ENCODE results near the gene EEPD1. TPM values are rescaled to one million over a fixed set of nuclear protein-coding genes. Genes with fewer than 3 reads are reported as not detected.

EEPD1 gene
- total RNA-seq, 8 experiments from 2014 or later: 2.3 to 14.1 (median 4.4) TPM

GRCh38 chr7:36281945-36282717 is 129.1 kb downstream of the EEPD1 start:
- in situ Hi-C loops (cut with MboI; ENCODE audit: low pct_unique_long_range_greater_than_20kb in 2 of 9, low sequenced_read_pairs in 9 of 9, unreplicated experiment in 9 of 9): loop anchor here in 4 of 9 experiments (25.0 kb wide), 1 partner anchor 295 kb away; no protein-coding TSS in a partner anchor
- peak overlapping the region in 1 of 2 donors; percentile 37 for H3K27ac ChIP-seq
- peak in 4 of 8 experiments; percentile 13 to 34 (median 18) for ATAC-seq (replicated peaks in 6 of 8)

GRCh38 chr7:36283181-36283580 is 130.1 kb downstream of the EEPD1 start:
- peaks cover 29 to 30% of the 10 kb centered on the region in 2 donors for H3K4me1 ChIP-seq (replicated peaks in 1 of 2)
- in situ Hi-C loops (cut with MboI; ENCODE audit: low pct_unique_long_range_greater_than_20kb in 2 of 9, low sequenced_read_pairs in 9 of 9, unreplicated experiment in 9 of 9): loop anchor here in 4 of 9 experiments (25.0 kb wide), 1 partner anchor 296 kb away; no protein-coding TSS in a partner anchor
- WGBS, 10 experiments: 77 to 100% (median 95%) methylated on average over 1 to 5 of the region's 9 CpGs; no CpG with 5 or more reads in 1 of the 10 experiments
- H3K27ac ChIP-seq: no peak overlapping the region
- no peak overlapping the region for H3K4me3 ChIP-seq
- no peak for ATAC-seq (replicated peaks in 6 of 8)

More at GRCh38 chr7:36281945-36282717, 129.1 kb downstream of the EEPD1 start:
- 52 to 100% (median 78%) methylated on average over 2 to 8 of the region's 10 CpGs; no CpG with 5 or more reads in 2 of the 10 experiments for WGBS, 10 experiments
- Histone ChIP-seq H3K4me1 (replicated peaks in 1 of 2) (peaks cover 29 to 30% of the 10 kb centered on the region in 2 donors), H3K4me3 (no peak overlapping the region)

- Histone ChIP-seq H3K4me3 (no peak overlapping the region), H3K4me1 (replicated peaks in 1 of 2) (peaks cover 25 to 26% of the 10 kb centered on the region in 2 donors), H3K27ac (no peak overlapping the region)
- 50 to 83% (median 70%) methylated on average over 2 of the region's 7 CpGs; no CpG with 5 or more reads in 7 of the 10 experiments for WGBS, 10 experiments
- no peak for ATAC-seq (replicated peaks in 6 of 8)
- in situ Hi-C loops (cut with MboI; ENCODE audit: low pct_unique_long_range_greater_than_20kb in 2 of 9, low sequenced_read_pairs in 9 of 9, unreplicated experiment in 9 of 9): loop anchor here in 4 of 9 experiments (25.0 kb wide), 1 partner anchor 296 kb away; no protein-coding TSS in a partner anchor
Observed at GRCh38 chr7:36283711-36284130, 130.7 kb downstream of the EEPD1 start.

- Histone ChIP-seq H3K4me1 (replicated peaks in 1 of 2) (peaks cover 18 to 20% of the 10 kb centered on the region in 2 donors), H3K27ac (no peak overlapping the region), H3K4me3 (no peak overlapping the region)
- in situ Hi-C loops (cut with MboI; ENCODE audit: low pct_unique_long_range_greater_than_20kb in 2 of 9, low sequenced_read_pairs in 9 of 9, unreplicated experiment in 9 of 9): loop anchor here in 4 of 9 experiments (25.0 kb wide), 1 partner anchor 297 kb away; no protein-coding TSS in a partner anchor
- ATAC-seq (replicated peaks in 6 of 8): no peak
- WGBS, 10 experiments: 73 to 100% (median 81%) methylated on average over 1 to 12 of the region's 19 CpGs; no CpG with 5 or more reads in 1 of the 10 experiments
Observed at GRCh38 chr7:36284456-36285090, 131.5 kb downstream of the EEPD1 start.

- H3K4me1 ChIP-seq (replicated peaks in 1 of 2): peaks cover 17 to 20% of the 10 kb centered on the region in 2 donors
- H3K27ac ChIP-seq: no peak overlapping the region
- ATAC-seq (replicated peaks in 6 of 8): no peak
- no peak overlapping the region for H3K4me3 ChIP-seq
- in situ Hi-C loops (cut with MboI; ENCODE audit: low pct_unique_long_range_greater_than_20kb in 2 of 9, low sequenced_read_pairs in 9 of 9, unreplicated experiment in 9 of 9): loop anchor here in 4 of 9 experiments (25.0 kb wide), 1 partner anchor 298 kb away; no protein-coding TSS in a partner anchor
- WGBS, 10 experiments: 90% methylated on average over 2 of the region's 9 CpGs; no CpG with 5 or more reads in 9 of the 10 experiments
Observed at GRCh38 chr7:36285276-36285675, 132.2 kb downstream of the EEPD1 start.

GRCh38 chr7:36286226-36286625 is 133.2 kb downstream of the EEPD1 start:
- 80% methylated on average over 1 of the region's 2 CpGs; no CpG with 5 or more reads in 8 of the 10 experiments for WGBS, 10 experiments
- no peak overlapping the region for H3K27ac ChIP-seq
- no peak overlapping the region for H3K4me3 ChIP-seq
- H3K4me1 ChIP-seq (replicated peaks in 1 of 2): peaks cover 7 to 11% of the 10 kb centered on the region in 2 donors
- no peak for ATAC-seq (replicated peaks in 6 of 8)
- in situ Hi-C loops (cut with MboI; ENCODE audit: low pct_unique_long_range_greater_than_20kb in 2 of 9, low sequenced_read_pairs in 9 of 9, unreplicated experiment in 9 of 9): loop anchor here in 4 of 9 experiments (25.0 kb wide), 1 partner anchor 299 kb away; no protein-coding TSS in a partner anchor

- H3K4me1 ChIP-seq (replicated peaks in 1 of 2): peaks cover 6 to 8% of the 10 kb centered on the region in 2 donors
- 74 to 94% methylated on average over 3 to 4 of the region's 4 CpGs; no CpG with 5 or more reads in 8 of the 10 experiments for WGBS, 10 experiments
- H3K4me3 ChIP-seq: no peak overlapping the region
- ATAC-seq (replicated peaks in 6 of 8): no peak
- in situ Hi-C loops (cut with MboI; ENCODE audit: low pct_unique_long_range_greater_than_20kb in 2 of 9, low sequenced_read_pairs in 9 of 9, unreplicated experiment in 9 of 9): loop anchor here in 4 of 9 experiments (25.0 kb wide), 1 partner anchor 299 kb away; no protein-coding TSS in a partner anchor
- H3K27ac ChIP-seq: no peak overlapping the region
Observed at GRCh38 chr7:36286688-36287087, 133.6 kb downstream of the EEPD1 start.

- no peak overlapping the region for H3K27ac ChIP-seq
- in situ Hi-C loops (cut with MboI; ENCODE audit: low pct_unique_long_range_greater_than_20kb in 2 of 9, low sequenced_read_pairs in 9 of 9, unreplicated experiment in 9 of 9): loop anchor here in 4 of 9 experiments (25.0 kb wide), 1 partner anchor 300 kb away; no protein-coding TSS in a partner anchor
- no peak for ATAC-seq (replicated peaks in 6 of 8)
- 17 to 80% (median 68%) methylated on average over 1 to 10 of the region's 19 CpGs; no CpG with 5 or more reads in 1 of the 10 experiments for WGBS, 10 experiments
- no peak overlapping the region for H3K4me3 ChIP-seq
- peaks cover 0 to 3% of the 10 kb centered on the region in 2 donors for H3K4me1 ChIP-seq (replicated peaks in 1 of 2)
Observed at GRCh38 chr7:36287371-36288241, 134.6 kb downstream of the EEPD1 start.

GRCh38 chr7:36288501-36288900 is 135.4 kb downstream of the EEPD1 start:
- peaks cover 0 to 3% of the 10 kb centered on the region in 2 donors for H3K4me1 ChIP-seq (replicated peaks in 1 of 2)
- in situ Hi-C loops (cut with MboI; ENCODE audit: low pct_unique_long_range_greater_than_20kb in 2 of 9, low sequenced_read_pairs in 9 of 9, unreplicated experiment in 9 of 9): loop anchor here in 4 of 9 experiments (25.0 kb wide), 1 partner anchor 301 kb away; no protein-coding TSS in a partner anchor
- H3K27ac ChIP-seq: no peak overlapping the region
- H3K4me3 ChIP-seq: no peak overlapping the region
- no peak for ATAC-seq (replicated peaks in 6 of 8)
- WGBS, 10 experiments: 82 to 100% (median 100%) methylated on average over 1 to 5 of the region's 5 CpGs; no CpG with 5 or more reads in 2 of the 10 experiments

GRCh38 chr7:36289833-36290661 is 137.0 kb downstream of the EEPD1 start:
- ATAC-seq (replicated peaks in 6 of 8): peak in 2 of 8 experiments; percentile 5 to 17
- in situ Hi-C loops (cut with MboI; ENCODE audit: low pct_unique_long_range_greater_than_20kb in 2 of 9, low sequenced_read_pairs in 9 of 9, unreplicated experiment in 9 of 9): loop anchor here (5.0 to 25.0 kb wide), 4 partner anchors 295 to 305 kb away; no protein-coding TSS in a partner anchor
- H3K27ac ChIP-seq: no peak overlapping the region

More at GRCh38 chr7:36289833-36290661, 137.0 kb downstream of the EEPD1 start:
- WGBS, 10 experiments: 33 to 82% (median 64%) methylated on average over 1 to 6 of the region's 7 CpGs; no CpG with 5 or more reads in 4 of the 10 experiments
- Histone ChIP-seq H3K4me3 (no peak overlapping the region), H3K4me1 (replicated peaks in 1 of 2) (peaks cover 0 to 3% of the 10 kb centered on the region in 2 donors)

All from motor neuron (in vitro differentiated cells).